Measurements from ENCODE around the gene TMEM242.

GRCh38 chr6:157293780-157294179, 29.5 kb downstream of the TMEM242 start:
- TF ChIP-seq CHD2 (IDR thresholded peaks at IDR 0.05; ENCODE audit: low read length, partially characterized antibody) (no peak), CTCF (IDR thresholded peaks at IDR 0.05) (no peak), MAFK (IDR thresholded peaks at IDR 0.05; ENCODE audit: partially characterized antibody) (no peak), HMGXB4 (CRISPR knock-in tag; IDR thresholded peaks at IDR 0.05; ENCODE audit: borderline replicate concordance) (no peak), PHF8 (IDR thresholded peaks at IDR 0.05; ENCODE audit: borderline replicate concordance, low read depth) (no peak), SMC3 (IDR thresholded peaks at IDR 0.05) (no peak), MAX (IDR thresholded peaks at IDR 0.05) (no peak), CBX2 (IDR thresholded peaks at IDR 0.05; ENCODE audit: borderline replicate concordance, low read depth) (no peak), POLR2A (IDR thresholded peaks at IDR 0.05; ENCODE audit: low read length) (no peak), MYC (IDR thresholded peaks at IDR 0.05; ENCODE audit: borderline replicate concordance, low read length) (no peak), KDM5A (IDR thresholded peaks at IDR 0.05) (no peak)

Measured in A549 (cell line).